WERI-Rb-1 (cell line): ENCODE measurements around the gene KCND3.
A peak's percentile ranks its signal among the peaks of the same experiment; 100 is the strongest.

ENCODE experiments used
- DNase-seq: peaks from one replicate; pipeline ENCODE4 v3.0.0-alpha.2; 2020
- H3K27ac ChIP-seq: fragments of 250-450 bp; sonication (Bioruptor Pico); 2 replicates; pipeline ENCODE4 v1.5.1; 2020; ENCODE audit warnings: mild to moderate bottlenecking, moderate library complexity
- H3K27me3 ChIP-seq: fragments of 250-450 bp; sonication (Bioruptor Pico); 2 replicates; pipeline ENCODE4 v1.5.1; 2021; ENCODE audit warnings: mild to moderate bottlenecking, low read depth, moderate library complexity; ENCODE audit not compliant: insufficient read depth, severe bottlenecking
- H3K36me3 ChIP-seq: fragments of 250-450 bp; sonication (Bioruptor Pico); 2 replicates; pipeline ENCODE4 v1.5.1; 2020; ENCODE audit warnings: mild to moderate bottlenecking, moderate library complexity
- H3K4me3 ChIP-seq: 2 replicates; pipeline ENCODE4 v1.5.1; 2011; ENCODE audit warnings: low read depth, mild to moderate bottlenecking, control low read depth, low read length
- H3K9me3 ChIP-seq: fragments of 250-450 bp; sonication (Bioruptor Pico); 2 replicates; pipeline ENCODE4 v1.5.1; 2021; ENCODE audit warnings: mild to moderate bottlenecking, moderate library complexity; ENCODE audit not compliant: severe bottlenecking
- TF ChIP-seq, protein P1 (sequence below): IDR thresholded peaks from 2 replicates; pipeline ENCODE4 v1.5.1; 2011; ENCODE audit warnings: low read depth, mild to moderate bottlenecking, control low read depth, inconsistent platforms, low read length

Gene KCND3

DNA sequence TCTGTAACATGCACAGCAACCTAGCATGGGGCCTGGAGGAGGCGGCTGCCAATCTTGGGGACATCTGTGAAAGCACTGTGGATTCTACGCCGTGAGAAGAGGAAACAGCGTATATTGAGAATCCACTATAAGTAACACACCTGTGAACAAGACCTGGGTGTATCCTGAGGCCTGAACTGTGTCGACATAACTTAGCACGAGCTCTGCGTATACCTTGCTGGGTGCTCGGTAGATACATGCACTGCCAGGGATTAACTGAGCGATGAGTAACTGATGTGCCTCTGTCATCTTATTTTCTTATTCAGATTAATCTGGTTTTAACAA lies 175.2 kb downstream of the KCND3 start:
- no peak for DNase-seq
- H3K4me3 ChIP-seq: no peak overlapping the region
- no peaks in the 10 kb centered on the region for H3K9me3 ChIP-seq
- H3K36me3 ChIP-seq: no peaks in the 10 kb centered on the region
- H3K27me3 ChIP-seq: no peaks in the 10 kb centered on the region
- H3K27ac ChIP-seq: no peak overlapping the region
- TF ChIP-seq, protein P1, sequence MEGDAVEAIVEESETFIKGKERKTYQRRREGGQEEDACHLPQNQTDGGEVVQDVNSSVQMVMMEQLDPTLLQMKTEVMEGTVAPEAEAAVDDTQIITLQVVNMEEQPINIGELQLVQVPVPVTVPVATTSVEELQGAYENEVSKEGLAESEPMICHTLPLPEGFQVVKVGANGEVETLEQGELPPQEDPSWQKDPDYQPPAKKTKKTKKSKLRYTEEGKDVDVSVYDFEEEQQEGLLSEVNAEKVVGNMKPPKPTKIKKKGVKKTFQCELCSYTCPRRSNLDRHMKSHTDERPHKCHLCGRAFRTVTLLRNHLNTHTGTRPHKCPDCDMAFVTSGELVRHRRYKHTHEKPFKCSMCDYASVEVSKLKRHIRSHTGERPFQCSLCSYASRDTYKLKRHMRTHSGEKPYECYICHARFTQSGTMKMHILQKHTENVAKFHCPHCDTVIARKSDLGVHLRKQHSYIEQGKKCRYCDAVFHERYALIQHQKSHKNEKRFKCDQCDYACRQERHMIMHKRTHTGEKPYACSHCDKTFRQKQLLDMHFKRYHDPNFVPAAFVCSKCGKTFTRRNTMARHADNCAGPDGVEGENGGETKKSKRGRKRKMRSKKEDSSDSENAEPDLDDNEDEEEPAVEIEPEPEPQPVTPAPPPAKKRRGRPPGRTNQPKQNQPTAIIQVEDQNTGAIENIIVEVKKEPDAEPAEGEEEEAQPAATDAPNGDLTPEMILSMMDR: no peak

DNA sequence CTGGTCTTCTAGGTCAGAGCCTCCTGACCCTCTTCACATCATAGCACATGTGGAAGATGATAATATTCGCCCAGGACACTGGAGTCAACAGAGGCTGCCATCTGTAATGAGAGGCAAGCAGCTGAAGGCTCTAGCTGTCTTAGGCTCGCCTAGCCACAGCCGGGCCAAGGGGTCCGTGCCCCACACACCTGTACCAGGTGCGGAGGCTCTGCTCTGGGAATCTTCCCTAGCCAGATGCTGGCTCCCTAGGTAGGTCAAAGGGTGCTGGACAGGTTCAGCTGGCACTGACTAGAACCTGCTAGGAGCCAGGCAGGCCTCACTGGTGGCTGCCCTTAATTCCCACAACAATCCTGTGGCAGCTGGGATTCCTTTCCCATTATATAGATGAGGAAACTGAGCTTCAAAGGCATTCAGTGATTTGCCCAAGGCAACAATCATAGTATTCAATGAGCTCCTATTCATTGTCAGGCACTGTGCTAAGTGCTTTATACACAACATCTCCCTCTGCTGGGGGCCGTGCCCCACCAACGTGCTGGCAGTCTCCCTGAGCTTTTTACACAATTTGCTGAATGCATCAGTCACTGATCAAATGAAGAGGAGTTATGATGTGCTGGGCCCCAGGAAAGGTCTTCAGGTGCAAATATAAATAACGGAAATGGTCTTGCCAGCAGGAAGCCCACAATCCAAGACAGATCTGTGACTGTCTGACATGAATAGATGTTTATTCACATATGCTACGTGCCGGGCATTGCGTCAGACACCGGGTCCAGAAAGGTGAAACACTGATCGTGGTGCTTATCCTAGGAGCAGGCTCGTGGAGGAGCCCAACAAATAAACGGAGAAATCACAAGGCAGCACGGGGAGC lies 175.8 kb downstream of the KCND3 start:
- Histone ChIP-seq H3K27ac (no peak overlapping the region), H3K36me3 (no peaks in the 10 kb centered on the region), H3K4me3 (no peak overlapping the region), H3K9me3 (no peaks in the 10 kb centered on the region), H3K27me3 (no peaks in the 10 kb centered on the region)
- TF ChIP-seq, protein P1: peak; percentile 39; the same call in 1 of the 2 replicates
- DNase-seq: peak; percentile 26

DNA sequence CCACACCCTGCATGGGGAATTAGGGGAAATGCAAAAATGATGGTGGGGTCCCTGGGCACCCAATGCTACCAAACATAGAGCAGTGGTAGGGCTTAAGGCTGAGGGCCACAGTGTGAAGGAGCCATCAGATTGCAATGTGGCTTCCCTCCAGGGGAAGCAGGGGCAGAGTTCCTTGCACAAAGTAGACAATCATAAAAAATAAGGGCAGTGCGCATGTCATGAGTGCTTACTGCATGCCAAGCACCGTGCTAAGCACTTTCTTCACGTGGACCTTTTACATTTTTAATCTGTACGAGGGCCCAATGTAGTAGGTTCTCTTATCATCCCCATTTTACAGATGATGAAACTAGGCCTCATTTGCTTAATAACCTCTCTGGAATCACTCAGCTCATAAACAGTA lies 177.2 kb downstream of the KCND3 start:
- Histone ChIP-seq H3K27me3 (no peaks in the 10 kb centered on the region), H3K27ac (no peak overlapping the region), H3K4me3 (no peak overlapping the region), H3K9me3 (no peaks in the 10 kb centered on the region), H3K36me3 (no peaks in the 10 kb centered on the region)
- TF ChIP-seq, protein P1: no peak
- no peak for DNase-seq

DNA sequence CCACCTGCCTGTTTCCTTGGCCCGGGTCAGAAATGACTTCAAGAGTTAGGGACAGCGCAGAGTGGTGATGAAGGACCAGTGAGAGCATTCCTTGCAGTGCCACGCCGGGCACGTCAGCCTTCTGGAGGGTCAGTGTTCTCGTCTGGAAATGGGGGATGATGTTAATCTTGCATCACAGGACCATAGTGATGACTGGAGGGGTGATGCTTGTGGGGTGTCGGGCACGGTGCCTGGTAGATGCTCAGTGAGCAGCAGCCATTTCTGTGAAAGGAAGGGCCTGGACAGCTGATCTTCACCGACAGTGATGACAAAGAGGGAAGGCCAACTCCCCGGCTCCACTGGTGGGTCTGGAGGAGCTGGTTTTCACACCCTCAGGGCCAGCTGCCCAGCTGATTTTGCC lies 177.6 kb downstream of the KCND3 start:
- Histone ChIP-seq H3K36me3 (no peaks in the 10 kb centered on the region), H3K27ac (no peak overlapping the region), H3K9me3 (no peaks in the 10 kb centered on the region), H3K4me3 (no peak overlapping the region), H3K27me3 (no peaks in the 10 kb centered on the region)
- TF ChIP-seq, protein P1: no peak
- DNase-seq: no peak

DNA sequence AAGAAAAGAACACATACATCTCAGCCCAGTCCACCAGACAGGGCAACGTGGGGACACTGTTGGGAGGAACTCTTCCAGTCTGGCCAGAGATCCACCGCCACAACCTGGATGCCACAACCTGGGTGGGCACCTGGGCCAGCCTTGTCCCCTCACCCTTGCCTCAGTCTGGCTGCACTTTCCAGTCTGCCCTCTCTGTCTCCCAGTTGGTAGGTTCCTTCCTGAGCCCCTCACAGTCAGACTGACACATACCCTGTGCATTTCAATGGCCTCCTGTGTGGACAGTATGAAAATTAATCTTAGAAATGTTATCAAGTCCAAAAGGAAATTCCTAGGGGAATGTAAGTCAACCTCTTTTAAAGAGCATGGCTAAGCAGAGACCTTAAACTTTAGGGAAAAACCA lies 184.2 kb downstream of the KCND3 start:
- TF ChIP-seq, protein P1: no peak
- H3K27ac ChIP-seq: no peak overlapping the region
- H3K4me3 ChIP-seq: no peak overlapping the region
- H3K9me3 ChIP-seq: no peaks in the 10 kb centered on the region
- no peaks in the 10 kb centered on the region for H3K36me3 ChIP-seq
- no peaks in the 10 kb centered on the region for H3K27me3 ChIP-seq
- DNase-seq: no peak

DNA sequence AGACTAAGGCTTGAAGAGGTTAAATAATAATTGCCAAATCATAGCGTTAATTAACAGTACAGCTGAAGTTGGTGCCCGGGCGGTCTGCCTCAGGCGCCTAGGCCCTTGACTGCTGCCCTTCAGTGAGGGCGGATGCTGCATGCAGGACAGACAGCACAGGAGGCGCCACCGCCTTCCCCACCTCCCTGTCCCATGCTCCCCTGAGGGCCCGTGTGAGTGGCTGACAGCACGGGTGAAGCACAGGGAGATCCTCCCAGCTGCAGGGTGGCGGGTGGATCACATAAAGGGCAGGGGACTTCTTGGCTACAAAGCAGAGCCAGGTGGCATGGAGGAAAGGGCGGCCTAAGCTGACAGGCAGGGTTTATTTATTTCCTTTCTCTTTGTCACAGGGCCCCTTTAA lies 184.7 kb downstream of the KCND3 start:
- peak; percentile 38 for DNase-seq
- Histone ChIP-seq H3K9me3 (no peaks in the 10 kb centered on the region), H3K36me3 (no peaks in the 10 kb centered on the region), H3K27ac (no peak overlapping the region), H3K27me3 (no peaks in the 10 kb centered on the region), H3K4me3 (no peak overlapping the region)
- TF ChIP-seq, protein P1: no peak
